HUDEP-2 (cell line): Measurements from ENCODE around the gene CAMK4.
A peak's percentile ranks its signal among the peaks of the same experiment; 100 is the strongest.

Source experiments
- DNase-seq, 76 experiments: peaks; one replicate each; lab custom pipeline; 2025; ENCODE audit not compliant: unreplicated experiment in 76 of 76; lab: John Stamatoyannopoulos, UW

CAMK4 gene

GRCh38 chr5:111412593-111412992 is 188.4 kb downstream of the CAMK4 start:
- DNase-seq = peak in 8 of 76 experiments; percentile 1 to 23 (median 6)

GRCh38 chr5:111415053-111415452 is 190.9 kb downstream of the CAMK4 start:
- no peak for DNase-seq

GRCh38 chr5:111422245-111422644 is 198.1 kb downstream of the CAMK4 start:
- DNase-seq = no peak

- DNase-seq = no peak
Measured at GRCh38 chr5:111422747-111423720, 198.8 kb downstream of the CAMK4 start.

GRCh38 chr5:111425205-111425604 is 201.0 kb downstream of the CAMK4 start:
- DNase-seq = no peak

GRCh38 chr5:111427762-111428161 is 203.6 kb downstream of the CAMK4 start:
- no peak for DNase-seq

GRCh38 chr5:111432883-111433536 is 208.8 kb downstream of the CAMK4 start:
- DNase-seq = no peak

GRCh38 chr5:111434800-111435199 is 210.6 kb downstream of the CAMK4 start:
- no peak for DNase-seq

GRCh38 chr5:111439473-111440075 is 215.4 kb downstream of the CAMK4 start:
- DNase-seq = no peak

- no peak for DNase-seq
Measured at GRCh38 chr5:111447099-111447498, 222.9 kb downstream of the CAMK4 start.

GRCh38 chr5:111447822-111448221 is 223.6 kb downstream of the CAMK4 start:
- DNase-seq = no peak

- DNase-seq = no peak
Measured at GRCh38 chr5:111453295-111453694, 229.1 kb downstream of the CAMK4 start.

- no peak for DNase-seq
Measured at GRCh38 chr5:111453747-111454146, 229.6 kb downstream of the CAMK4 start.

- DNase-seq = no peak
Measured at GRCh38 chr5:111454198-111454622, 230.0 kb downstream of the CAMK4 start.

- no peak for DNase-seq
Measured at GRCh38 chr5:111454776-111455175, 230.6 kb downstream of the CAMK4 start.

GRCh38 chr5:111461255-111461671 is 237.1 kb downstream of the CAMK4 start:
- peak in 1 of 76 experiments; percentile 0 for DNase-seq

- DNase-seq = no peak
Measured at GRCh38 chr5:111461934-111462333, 237.8 kb downstream of the CAMK4 start.

GRCh38 chr5:111463311-111463710 is 239.1 kb downstream of the CAMK4 start:
- no peak for DNase-seq

- no peak for DNase-seq
Measured at GRCh38 chr5:111469293-111469896, 245.2 kb downstream of the CAMK4 start.

GRCh38 chr5:111469903-111470302 is 245.7 kb downstream of the CAMK4 start:
- DNase-seq = no peak

GRCh38 chr5:111472096-111472495 is 247.9 kb downstream of the CAMK4 start:
- no peak for DNase-seq
